SU-DHL-6 (cell line): ENCODE data around the gene GJC3.

Experiments used
- H2AFZ ChIP-seq: fragments of 200-600 bp; sonication (generic); 2 replicates; pipeline ENCODE4 v1.6.1; 2014; ENCODE audit warnings: low read depth, mild to moderate bottlenecking, moderate library complexity, mixed read lengths, antibody characterized with exemption, low read length; ENCODE audit not compliant: severe bottlenecking
- H3F3A ChIP-seq: fragments of 200-600 bp; shearing (Covaris generic); 2 replicates; pipeline ENCODE4 v1.6.0; 2016; ENCODE audit warnings: antibody characterized with exemption, mild to moderate bottlenecking; ENCODE audit not compliant: insufficient read depth
- H3K27ac ChIP-seq: fragments of 200-600 bp; sonication (generic); 2 replicates; pipeline ENCODE4 v1.5.1; 2016; ENCODE audit warnings: low read depth, mild to moderate bottlenecking, low read length, moderate library complexity, mixed read lengths
- H3K27me3 ChIP-seq: fragments of 200-600 bp; sonication (generic), shearing (Covaris generic); 2 replicates; pipeline ENCODE4 v1.6.0; 2014; ENCODE audit warnings: mild to moderate bottlenecking, low read length
- H3K36me3 ChIP-seq: fragments of 200-600 bp; sonication (generic); 2 replicates; pipeline ENCODE4 v1.6.1; 2014; ENCODE audit warnings: mild to moderate bottlenecking, low read length, mixed read lengths
- H3K4me2 ChIP-seq: fragments of 300-600, 200-600 bp; shearing (Covaris generic), sonication (generic); 2 replicates; pipeline ENCODE4 v1.6.0; 2014; ENCODE audit warnings: low read length, low read depth, mild to moderate bottlenecking; ENCODE audit not compliant: poor library complexity, severe bottlenecking
- H3K4me3 ChIP-seq: fragments of 200-600 bp; sonication (generic); 2 replicates; pipeline ENCODE4 v1.5.1; 2014; ENCODE audit warnings: antibody characterized with exemption, low read length, mild to moderate bottlenecking, mixed read lengths; ENCODE audit not compliant: insufficient read depth, poor library complexity, severe bottlenecking
- H3K79me2 ChIP-seq: fragments of 200-600 bp; sonication (generic); 2 replicates; pipeline ENCODE4 v1.6.1; 2014; ENCODE audit warnings: mild to moderate bottlenecking, low read length, moderate library complexity; ENCODE audit not compliant: insufficient read depth
- H3K9ac ChIP-seq: fragments of 200-600 bp; sonication (generic); 2 replicates; pipeline ENCODE4 v1.7.0; 2014; ENCODE audit warnings: mild to moderate bottlenecking, low read length
- H3K9me2 ChIP-seq: fragments of 200-600 bp; sonication (generic); replicated peaks from 2 replicates; pipeline ENCODE4 v1.6.1; 2014; ENCODE audit warnings: low read length; ENCODE audit not compliant: insufficient read depth
- H3K9me3 ChIP-seq: fragments of 200-600 bp; sonication (generic); 2 replicates; pipeline ENCODE4 v1.6.1; 2014; ENCODE audit warnings: low read length, mixed read lengths; ENCODE audit not compliant: insufficient read depth
- H4K20me1 ChIP-seq: fragments of 200-600 bp; sonication (generic); 2 replicates; pipeline ENCODE4 v1.6.1; 2014; ENCODE audit warnings: low read depth, mild to moderate bottlenecking, antibody characterized with exemption, low read length, moderate library complexity, mixed read lengths
- CTCF ChIP-seq: fragments of 200-600 bp; sonication (generic); IDR thresholded peaks from one replicate; pipeline ENCODE4 v1.5.1; 2017; ENCODE audit warnings: antibody characterized with exemption, mild to moderate bottlenecking, low read length, moderate library complexity; ENCODE audit not compliant: insufficient read depth, poor library complexity, severe bottlenecking
- EZH2phosphoT487 ChIP-seq: fragments of 200-600 bp; sonication (generic), shearing (Covaris generic); conservative IDR thresholded peaks from 2 replicates; pipeline ENCODE4 v1.6.1; 2018; ENCODE audit warnings: mild to moderate bottlenecking, antibody characterized with exemption, low read length, moderate library complexity, mixed read lengths

Gene GJC3

GRCh38 chr7:99899830-99900519, 29.4 kb downstream of the GJC3 start:
- Histone ChIP-seq H3K4me3 (no peak overlapping the region), H3F3A (0 out of 2 replicates have a peak, but pooled peaks cover 2% of the 10 kb centered on the region), H3K9ac (no peak overlapping the region), H3K27ac (no peak overlapping the region), H4K20me1 (no peaks in the 10 kb centered on the region), H3K36me3 (peaks cover 35% of the 10 kb centered on the region), H3K9me3 (no peaks in the 10 kb centered on the region), H3K79me2 (no peaks in the 10 kb centered on the region), H3K27me3 (no peaks in the 10 kb centered on the region), H2AFZ (no peak overlapping the region), H3K9me2 (no peaks in the 10 kb centered on the region), H3K4me2 (no peak overlapping the region)
- TF ChIP-seq CTCF (no peak), EZH2phosphoT487 (no peak)

- Histone ChIP-seq H2AFZ (no peak overlapping the region), H3K4me2 (no peak overlapping the region), H3K4me3 (no peak overlapping the region), H3K36me3 (peaks cover 28% of the 10 kb centered on the region), H3K27me3 (no peaks in the 10 kb centered on the region), H3K9ac (no peak overlapping the region), H3K27ac (no peak overlapping the region), H4K20me1 (no peaks in the 10 kb centered on the region), H3K79me2 (no peaks in the 10 kb centered on the region), H3K9me3 (no peaks in the 10 kb centered on the region), H3K9me2 (no peaks in the 10 kb centered on the region), H3F3A (0 out of 2 replicates have a peak, but pooled peaks cover 5% of the 10 kb centered on the region)
- no peak for TF ChIP-seq CTCF
- TF ChIP-seq EZH2phosphoT487 = no peak
Observed at GRCh38 chr7:99898836-99899235, 30.6 kb downstream of the GJC3 start.

- no peak overlapping the region for H3K27ac ChIP-seq
- no peak overlapping the region for H3K4me3 ChIP-seq
- no peak overlapping the region for H3K4me2 ChIP-seq
- no peak overlapping the region for H2AFZ ChIP-seq
- TF ChIP-seq EZH2phosphoT487 (no peak), CTCF (no peak)
- 0 out of 2 replicates have a peak, but pooled peaks cover 5% of the 10 kb centered on the region for H3F3A ChIP-seq
- H3K9ac ChIP-seq = no peak overlapping the region
- no peaks in the 10 kb centered on the region for H3K79me2 ChIP-seq
- H3K36me3 ChIP-seq = peaks cover 21% of the 10 kb centered on the region; the same call in 1 of the 2 replicates
- no peaks in the 10 kb centered on the region for H4K20me1 ChIP-seq
- H3K9me2 ChIP-seq = no peaks in the 10 kb centered on the region
- no peaks in the 10 kb centered on the region for H3K9me3 ChIP-seq
- no peaks in the 10 kb centered on the region for H3K27me3 ChIP-seq
Observed at GRCh38 chr7:99898023-99898357, 31.4 kb downstream of the GJC3 start.
